ENCODE results near the gene MAP7. TPM values are rescaled to one million over a fixed set of nuclear protein-coding genes. Genes with fewer than 3 reads are reported as not detected.

MAP7 gene
- total and polyA plus RNA-seq, 2 donors (not counting 3 experiments of a cell fraction or from before 2014, with no cell fraction given): 0.07 to 0.42 TPM

GRCh38 chr6:136411025-136411325, 139.2 kb downstream of the MAP7 start:
- ChIA-PET CTCF (no interaction called here), POLR2A (no interaction called here)
- H3K9ac ChIP-seq (replicated peaks; ENCODE audit: extremely low read depth, insufficient read depth, low read length): no peak overlapping the region
- no peaks in the 10 kb centered on the region for H3K9me3 ChIP-seq (replicated peaks; ENCODE audit: control insufficient read depth, insufficient read depth, low read length)
- H3K27me3 ChIP-seq (ENCODE audit: control insufficient read depth in 2 of 2, insufficient read depth in 2 of 2, low read length in 2 of 2): no peaks in the 10 kb centered on the region
- BruUV-seq (replicated peaks): no TSS peak
- H2AFZ ChIP-seq (ENCODE audit: low read depth, low read length): no peak overlapping the region
- no peak overlapping the region for H3K4me3 ChIP-seq (replicated peaks in 1 of 3; ENCODE audit: insufficient read depth in 1 of 3, low read depth in 1 of 3, low read length in 3 of 3)
- dilution Hi-C loops (cut with MboI; ENCODE audit: extremely low pct_ligation_motif_present, low sequenced_read_pairs) (no loop called here), intact Hi-C loops (cut with micrococcal nuclease) (no loop called here)
- no peaks in the 10 kb centered on the region for H3K36me3 ChIP-seq (ENCODE audit: control insufficient read depth in 2 of 2, extremely low read depth in 1 of 2, insufficient read depth in 2 of 2, low read length in 2 of 2)
- H3K4me2 ChIP-seq (ENCODE audit: insufficient read depth, low read length): no peak overlapping the region
- DNase-seq (ENCODE audit: low read depth, low spot score): no peak
- no peaks in the 10 kb centered on the region for H3K4me1 ChIP-seq (ENCODE audit: control insufficient read depth, extremely low read depth, insufficient read depth, low read length)
- H3K27ac ChIP-seq (ENCODE audit: insufficient read depth, low read depth, low read length): no peak overlapping the region
- no peaks in the 10 kb centered on the region for H3K9me1 ChIP-seq (replicated peaks; ENCODE audit: control insufficient read depth, extremely low read depth, insufficient read depth, low read length)
- TF ChIP-seq EZH2 (IDR thresholded peaks at IDR 0.05; ENCODE audit: borderline replicate concordance, low read depth, low read length, severe bottlenecking): no peak
- TF ChIP-seq POLR2A (IDR thresholded peaks at IDR 0.05; ENCODE audit: low read depth, low read length): no peak
- no peak for TF ChIP-seq MYC (IDR thresholded peaks at IDR 0.05; ENCODE audit: low read depth, low read length)
- no peak for TF ChIP-seq CTCF (IDR thresholded peaks at IDR 0.05; ENCODE audit: extremely low read depth in 1 of 2, insufficient read depth in 1 of 2, low read depth in 1 of 2, low read length in 2 of 2)
- TF ChIP-seq JUN (IDR thresholded peaks at IDR 0.05; ENCODE audit: borderline replicate concordance, insufficient read depth, insufficient read length, low read depth): no peak
- TF ChIP-seq POLR2AphosphoS5 (IDR thresholded peaks at IDR 0.05; ENCODE audit: insufficient read depth, low read depth, low read length): no peak
- no peak for TF ChIP-seq GATA2 (IDR thresholded peaks at IDR 0.05; ENCODE audit: insufficient read depth, insufficient read length, low read depth, low read length)
- TF ChIP-seq MAX (IDR thresholded peaks at IDR 0.05; ENCODE audit: insufficient read depth, insufficient read length): no peak
- TF ChIP-seq FOS (IDR thresholded peaks at IDR 0.05; ENCODE audit: borderline replicate concordance, insufficient read depth, low read length): no peak
- no peak for FAIRE-seq
- no peaks in the 10 kb centered on the region for H3K79me2 ChIP-seq (ENCODE audit: control insufficient read depth, insufficient read depth, low read length)
- H4K20me1 ChIP-seq (replicated peaks; ENCODE audit: control insufficient read depth, extremely low read depth, insufficient read depth, low read length): no peaks in the 10 kb centered on the region
